ENCODE data around the gene AAMDC.

The AAMDC gene
- 0.67 to 4.4 (median 2.2) reads per million in 9 experiments for total RNA-seq

- Mint-ChIP-seq H3K4me1 (ENCODE audit: low read depth in 2 of 2) (peaks cover 23 to 36% of the 10 kb centered on the region in 2 donors), H3K27ac (peak within 1 kb of the TSS; percentile 91 to 96), H3K4me3 (peak within 1 kb of the TSS; percentile 87 to 98), H3K27me3 (no peaks in the 10 kb centered on the region), H3K36me3 (ENCODE audit: insufficient read depth) (peaks cover 17% of the 10 kb centered on the region), H3K9me3 (no peaks in the 10 kb centered on the region)
- peak; percentile 85 for ATAC-seq (replicated peaks)
- peak; percentile 91 to 94 (median 92) for DNase-seq
These were observed at the start of gene AAMDC, which contains the start of gene RSF1 for GRCh38 chr11:77820565-77821348. AAMDC (plus strand) TSS chr11:77821144; CDS start chr11:77842497, 21,353 bp downstream. RSF1 (minus strand) TSS chr11:77820722; CDS start chr11:77820714, 8 bp downstream.

GRCh38 chr11:77775936-77776335 is 45.0 kb upstream of the AAMDC start:
- no peaks in the 10 kb centered on the region for H3K27me3 Mint-ChIP-seq
- H3K36me3 Mint-ChIP-seq (ENCODE audit: insufficient read depth), result peaks cover 6% of the 10 kb centered on the region
- peaks cover 33 to 53% of the 10 kb centered on the region in 2 donors for H3K4me1 Mint-ChIP-seq (ENCODE audit: low read depth in 2 of 2)
- ATAC-seq (replicated peaks) (no peak), DNase-seq (no peak)
- H3K4me3 Mint-ChIP-seq, result no peak overlapping the region
- H3K9me3 Mint-ChIP-seq, result no peaks in the 10 kb centered on the region
- H3K27ac Mint-ChIP-seq, result no peak overlapping the region

GRCh38 chr11:77776455-77776854 is 44.5 kb upstream of the AAMDC start:
- H3K4me1 Mint-ChIP-seq (ENCODE audit: low read depth in 2 of 2), result peaks cover 27 to 52% of the 10 kb centered on the region in 2 donors
- no peaks in the 10 kb centered on the region for H3K9me3 Mint-ChIP-seq
- DNase-seq, result no peak
- H3K4me3 Mint-ChIP-seq, result no peak overlapping the region
- H3K27ac Mint-ChIP-seq, result no peak overlapping the region
- H3K27me3 Mint-ChIP-seq, result no peaks in the 10 kb centered on the region
- peaks cover 9% of the 10 kb centered on the region for H3K36me3 Mint-ChIP-seq (ENCODE audit: insufficient read depth)
- ATAC-seq (replicated peaks), result peak; percentile 41

GRCh38 chr11:77778118-77778517 is 42.8 kb upstream of the AAMDC start:
- no peaks in the 10 kb centered on the region for H3K9me3 Mint-ChIP-seq
- ATAC-seq (replicated peaks) (no peak), DNase-seq (no peak)
- no peak overlapping the region for H3K27ac Mint-ChIP-seq
- H3K27me3 Mint-ChIP-seq, result no peaks in the 10 kb centered on the region
- peaks cover 21 to 40% of the 10 kb centered on the region in 2 donors for H3K4me1 Mint-ChIP-seq (ENCODE audit: low read depth in 2 of 2)
- H3K36me3 Mint-ChIP-seq (ENCODE audit: insufficient read depth), result peaks cover 10% of the 10 kb centered on the region
- H3K4me3 Mint-ChIP-seq, result no peak overlapping the region

- DNase-seq (no peak), ATAC-seq (replicated peaks) (no peak)
- Mint-ChIP-seq H3K27ac (peak overlapping the region in 1 of 2 donors; percentile 55), H3K4me1 (ENCODE audit: low read depth in 2 of 2) (peaks cover 21 to 39% of the 10 kb centered on the region in 2 donors), H3K27me3 (no peaks in the 10 kb centered on the region), H3K9me3 (no peaks in the 10 kb centered on the region), H3K36me3 (ENCODE audit: insufficient read depth) (peaks cover 10% of the 10 kb centered on the region), H3K4me3 (no peak overlapping the region)
These were observed 42.4 kb upstream of the AAMDC start for GRCh38 chr11:77778549-77778948.

- ATAC-seq (replicated peaks), result no peak
- Mint-ChIP-seq H3K36me3 (ENCODE audit: insufficient read depth) (peaks cover 6% of the 10 kb centered on the region), H3K4me3 (no peak overlapping the region), H3K4me1 (ENCODE audit: low read depth in 2 of 2) (peaks cover 17 to 41% of the 10 kb centered on the region in 2 donors), H3K27me3 (no peaks in the 10 kb centered on the region), H3K9me3 (no peaks in the 10 kb centered on the region), H3K27ac (no peak overlapping the region)
- DNase-seq, result no peak
These were observed 41.0 kb upstream of the AAMDC start for GRCh38 chr11:77779935-77780334.

GRCh38 chr11:77783025-77783424 is 37.9 kb upstream of the AAMDC start:
- no peaks in the 10 kb centered on the region for H3K27me3 Mint-ChIP-seq
- peaks cover 7% of the 10 kb centered on the region for H3K36me3 Mint-ChIP-seq (ENCODE audit: insufficient read depth)
- no peak for DNase-seq
- no peak overlapping the region for H3K27ac Mint-ChIP-seq
- no peaks in the 10 kb centered on the region for H3K9me3 Mint-ChIP-seq
- no peak for ATAC-seq (replicated peaks)
- no peak overlapping the region for H3K4me3 Mint-ChIP-seq
- peaks cover 23 to 42% of the 10 kb centered on the region in 2 donors for H3K4me1 Mint-ChIP-seq (ENCODE audit: low read depth in 2 of 2)

GRCh38 chr11:77784572-77784971 is 36.4 kb upstream of the AAMDC start:
- Mint-ChIP-seq H3K9me3 (no peaks in the 10 kb centered on the region), H3K4me1 (ENCODE audit: low read depth in 2 of 2) (peaks cover 29 to 46% of the 10 kb centered on the region in 2 donors), H3K27ac (no peak overlapping the region), H3K36me3 (ENCODE audit: insufficient read depth) (peaks cover 7% of the 10 kb centered on the region), H3K4me3 (no peak overlapping the region), H3K27me3 (no peaks in the 10 kb centered on the region)
- ATAC-seq (replicated peaks) (no peak), DNase-seq (no peak)

- DNase-seq (no peak), ATAC-seq (replicated peaks) (no peak)
- H3K27me3 Mint-ChIP-seq, result no peaks in the 10 kb centered on the region
- H3K27ac Mint-ChIP-seq, result peak overlapping the region; percentile 0 to 84
- H3K4me3 Mint-ChIP-seq, result peak overlapping the region in 1 of 2 donors; percentile 32
- peaks cover 4% of the 10 kb centered on the region for H3K36me3 Mint-ChIP-seq (ENCODE audit: insufficient read depth)
- peaks cover 0 to 4% of the 10 kb centered on the region in 2 donors for H3K9me3 Mint-ChIP-seq
- H3K4me1 Mint-ChIP-seq (ENCODE audit: low read depth in 2 of 2), result peaks cover 57 to 73% of the 10 kb centered on the region in 2 donors
These were observed 31.7 kb upstream of the AAMDC start for GRCh38 chr11:77789061-77789730.

- ATAC-seq (replicated peaks) (no peak), DNase-seq (no peak)
- Mint-ChIP-seq H3K4me3 (no peak overlapping the region), H3K27ac (peak overlapping the region; percentile 0 to 84), H3K4me1 (ENCODE audit: low read depth in 2 of 2) (peaks cover 62 to 73% of the 10 kb centered on the region in 2 donors), H3K9me3 (peaks cover 0 to 4% of the 10 kb centered on the region in 2 donors), H3K27me3 (no peaks in the 10 kb centered on the region), H3K36me3 (ENCODE audit: insufficient read depth) (peaks cover 4% of the 10 kb centered on the region)
These were observed 31.0 kb upstream of the AAMDC start for GRCh38 chr11:77789731-77790476.

GRCh38 chr11:77791301-77791700 is 29.6 kb upstream of the AAMDC start:
- Mint-ChIP-seq H3K27me3 (no peaks in the 10 kb centered on the region), H3K9me3 (peaks cover 0 to 4% of the 10 kb centered on the region in 2 donors), H3K36me3 (ENCODE audit: insufficient read depth) (no peaks in the 10 kb centered on the region), H3K27ac (peak overlapping the region in 1 of 2 donors; percentile 61), H3K4me1 (ENCODE audit: low read depth in 2 of 2) (peaks cover 69 to 86% of the 10 kb centered on the region in 2 donors), H3K4me3 (peak overlapping the region in 1 of 2 donors; percentile 12)
- DNase-seq (no peak), ATAC-seq (replicated peaks) (no peak)

- Mint-ChIP-seq H3K27me3 (no peaks in the 10 kb centered on the region), H3K4me1 (ENCODE audit: low read depth in 2 of 2) (peaks cover 69 to 85% of the 10 kb centered on the region in 2 donors), H3K27ac (peak overlapping the region in 1 of 2 donors; percentile 41), H3K36me3 (ENCODE audit: insufficient read depth) (peaks cover 7% of the 10 kb centered on the region), H3K4me3 (no peak overlapping the region), H3K9me3 (peaks cover 0 to 4% of the 10 kb centered on the region in 2 donors)
- DNase-seq, result no peak
- no peak for ATAC-seq (replicated peaks)
These were observed 27.0 kb upstream of the AAMDC start for GRCh38 chr11:77793972-77794371.

GRCh38 chr11:77799338-77799737 is 21.6 kb upstream of the AAMDC start:
- H3K27ac Mint-ChIP-seq, result peak overlapping the region in 1 of 2 donors; percentile 67
- no peak overlapping the region for H3K4me3 Mint-ChIP-seq
- ATAC-seq (replicated peaks), result no peak

More at GRCh38 chr11:77799338-77799737, 21.6 kb upstream of the AAMDC start:
- DNase-seq, result no peak
- Mint-ChIP-seq H3K9me3 (no peaks in the 10 kb centered on the region), H3K27me3 (no peaks in the 10 kb centered on the region), H3K36me3 (ENCODE audit: insufficient read depth) (peaks cover 17% of the 10 kb centered on the region), H3K4me1 (ENCODE audit: low read depth in 2 of 2) (peaks cover 50 to 77% of the 10 kb centered on the region in 2 donors)
